ENCODE results near the gene MYH16. TPM values are rescaled to one million over a fixed set of nuclear protein-coding genes. Genes with fewer than 3 reads are reported as not detected.

Gene MYH16
- total RNA-seq, 4 donors from 2014 or later, result 0.76 TPM; not detected in 3

GRCh38 chr7:99308461-99309074, 35.9 kb downstream of the MYH16 start:
- no peak overlapping the region for H3K4me3 ChIP-seq
- H3K27me3 ChIP-seq, result no peaks in the 10 kb centered on the region
- TF ChIP-seq CTCF (IDR thresholded peaks at IDR 0.05) (no peak), POLR2A (IDR thresholded peaks at IDR 0.05) (no peak)
- intact Hi-C loops (cut with DNase I), result no loop called here
- no peak for DNase-seq
- WGBS, 2 donors, result 53 to 70% methylated on average over 7 of the region's 7 CpGs
- H3K36me3 ChIP-seq, result no peaks in the 10 kb centered on the region
- peaks cover 0 to 13% (median 4%) of the 10 kb centered on the region in 3 donors for H3K4me1 ChIP-seq
- peak overlapping the region in 2 of 4 donors; percentile 39 to 47 for H3K27ac ChIP-seq
- H3K9me3 ChIP-seq, result peaks cover 0 to 6% (median 5%) of the 10 kb centered on the region in 3 donors

- WGBS, 2 donors, result 80 to 90% methylated on average over 6 to 7 of the region's 7 CpGs
- Histone ChIP-seq H3K36me3 (no peaks in the 10 kb centered on the region), H3K4me1 (peaks cover 0 to 15% (median 4%) of the 10 kb centered on the region in 3 donors), H3K9me3 (peaks cover 0 to 6% (median 5%) of the 10 kb centered on the region in 3 donors), H3K27ac (peak overlapping the region in 2 of 4 donors; percentile 23 to 47), H3K27me3 (no peaks in the 10 kb centered on the region), H3K4me3 (no peak overlapping the region)
- intact Hi-C loops (cut with DNase I), result no loop called here
- no peak for DNase-seq
- TF ChIP-seq POLR2A (IDR thresholded peaks at IDR 0.05) (no peak), CTCF (IDR thresholded peaks at IDR 0.05) (no peak)
Measured at GRCh38 chr7:99309111-99309510, 36.5 kb downstream of the MYH16 start.

- H3K9me3 ChIP-seq, result peaks cover 0 to 6% (median 5%) of the 10 kb centered on the region in 3 donors
- WGBS, 2 donors, result 86 to 97% methylated on average over 3 to 4 of the region's 4 CpGs
- no peak for TF ChIP-seq CTCF (IDR thresholded peaks at IDR 0.05)
- no peak for TF ChIP-seq POLR2A (IDR thresholded peaks at IDR 0.05)
- H3K27ac ChIP-seq, result no peak overlapping the region
- no peak overlapping the region for H3K4me3 ChIP-seq
- H3K4me1 ChIP-seq, result peaks cover 0 to 22% (median 4%) of the 10 kb centered on the region in 3 donors
- H3K36me3 ChIP-seq, result no peaks in the 10 kb centered on the region
- DNase-seq, result no peak
- no peaks in the 10 kb centered on the region for H3K27me3 ChIP-seq
- intact Hi-C loops (cut with DNase I), result no loop called here
Measured at GRCh38 chr7:99310004-99310403, 37.4 kb downstream of the MYH16 start.

- Histone ChIP-seq H3K9me3 (peaks cover 0 to 6% (median 5%) of the 10 kb centered on the region in 3 donors), H3K36me3 (no peaks in the 10 kb centered on the region), H3K4me3 (no peak overlapping the region), H3K27ac (no peak overlapping the region), H3K27me3 (no peaks in the 10 kb centered on the region), H3K4me1 (peaks cover 0 to 22% (median 4%) of the 10 kb centered on the region in 3 donors)
- TF ChIP-seq POLR2A (IDR thresholded peaks at IDR 0.05) (no peak), CTCF (IDR thresholded peaks at IDR 0.05) (no peak)
- 89 to 96% methylated on average over 8 of the region's 9 CpGs for WGBS, 2 donors
- intact Hi-C loops (cut with DNase I), result loop anchor here (2.0 kb wide), 1 partner anchor 271 kb away; no protein-coding TSS in a partner anchor
- no peak for DNase-seq
Measured at GRCh38 chr7:99311702-99312101, 39.1 kb downstream of the MYH16 start.

GRCh38 chr7:99312316-99313203, 39.9 kb downstream of the MYH16 start:
- Histone ChIP-seq H3K27me3 (no peaks in the 10 kb centered on the region), H3K4me1 (peaks cover 0 to 22% (median 4%) of the 10 kb centered on the region in 3 donors), H3K9me3 (peaks cover 0 to 6% (median 5%) of the 10 kb centered on the region in 3 donors), H3K36me3 (no peaks in the 10 kb centered on the region), H3K27ac (no peak overlapping the region), H3K4me3 (peak overlapping the region in 1 of 4 donors; percentile 10)
- TF ChIP-seq CTCF (IDR thresholded peaks at IDR 0.05) (peak; percentile 79 to 95 (median 92)), POLR2A (IDR thresholded peaks at IDR 0.05) (no peak)
- intact Hi-C loops (cut with DNase I), result loop anchor here (2.0 kb wide), 1 partner anchor 272 kb away; no protein-coding TSS in a partner anchor
- no peak for DNase-seq
- WGBS, 2 donors, result 27 to 37% methylated on average over 13 to 15 of the region's 16 CpGs
